DND-41 (cell line): ENCODE results near the gene PPP1R16B.

ENCODE experiments used
- ATAC-seq: fragments of 200-7000 bp; cut with Tn5 transposase; 3 replicates; pipeline ENCODE4 v1.9.1; 2021; ENCODE audit warnings: low read depth; ENCODE audit not compliant: insufficient read depth
- DNase-seq: peaks from one replicate; pipeline ENCODE4 v3.0.0-alpha.2; 2020
- H2AFZ ChIP-seq: 2 replicates; pipeline ENCODE4 v1.6.0; 2012; ENCODE audit warnings: low read depth, low read length
- H3K27ac ChIP-seq: 2 replicates; pipeline ENCODE4 v1.5.1; 2012; ENCODE audit warnings: low read length, inconsistent platforms
- H3K27me3 ChIP-seq: fragments of 200-600 bp; sonication (generic); 2 replicates; pipeline ENCODE4 v1.6.0; 2012; ENCODE audit warnings: low read length, mild to moderate bottlenecking, inconsistent platforms; ENCODE audit not compliant: insufficient read depth, poor library complexity
- H3K36me3 ChIP-seq: 2 replicates; pipeline ENCODE4 v1.5.1; 2012; ENCODE audit warnings: low read length, inconsistent platforms; ENCODE audit not compliant: insufficient read depth
- H3K4me1 ChIP-seq: 2 replicates; pipeline ENCODE4 v1.5.1; 2012; ENCODE audit warnings: mild to moderate bottlenecking, low read length; ENCODE audit not compliant: insufficient read depth
- H3K4me2 ChIP-seq: 2 replicates; pipeline ENCODE4 v1.6.0; 2012; ENCODE audit warnings: mild to moderate bottlenecking, moderate library complexity, low read length, inconsistent platforms; ENCODE audit not compliant: insufficient read depth
- H3K4me3 ChIP-seq, 2 experiments: fragments of 200-600 bp in 1 of 2; shearing (Covaris generic) in 1 of 2; 2 replicates each; pipeline ENCODE4 v1.5.1; 2012 to 2016; ENCODE audit warnings: inconsistent platforms in 2 of 2, low read length in 2 of 2, mild to moderate bottlenecking in 2 of 2, low read depth in 1 of 2, moderate library complexity in 1 of 2
- H3K79me2 ChIP-seq: 2 replicates; pipeline ENCODE4 v1.6.0; 2012; ENCODE audit warnings: low read length, inconsistent platforms; ENCODE audit not compliant: insufficient read depth
- H3K9ac ChIP-seq: 2 replicates; pipeline ENCODE4 v1.6.0; 2012; ENCODE audit warnings: low read depth, mild to moderate bottlenecking, inconsistent platforms, low read length, moderate library complexity
- H3K9me3 ChIP-seq: 2 replicates; pipeline ENCODE4 v1.5.1; 2012; ENCODE audit warnings: low read length, moderate library complexity, mild to moderate bottlenecking, inconsistent platforms; ENCODE audit not compliant: insufficient read depth, severe bottlenecking
- H4K20me1 ChIP-seq: 2 replicates; pipeline ENCODE4 v1.6.0; 2012; ENCODE audit warnings: low read length; ENCODE audit not compliant: insufficient read depth
- CTCF ChIP-seq: IDR thresholded peaks from 2 replicates; pipeline ENCODE4 v1.5.1; 2012; ENCODE audit warnings: borderline replicate concordance, low read length, moderate library complexity, mild to moderate bottlenecking; ENCODE audit not compliant: poor library complexity, severe bottlenecking; ENCODE audit errors: extremely low read depth
- EZH2 ChIP-seq: IDR thresholded peaks from 3 replicates; pipeline ENCODE4 v1.6.1; 2012; ENCODE audit warnings: borderline replicate concordance, low read depth, mild to moderate bottlenecking, moderate library complexity, low read length, inconsistent platforms; ENCODE audit not compliant: severe bottlenecking

PPP1R16B gene

GRCh38 chr20:38920411-38920810, 114.9 kb downstream of the PPP1R16B start:
- H3K36me3 ChIP-seq = no peaks in the 10 kb centered on the region
- no peaks in the 10 kb centered on the region for H4K20me1 ChIP-seq
- no peaks in the 10 kb centered on the region for H3K27me3 ChIP-seq
- H3K4me1 ChIP-seq = no peaks in the 10 kb centered on the region
- no peak overlapping the region for H3K9ac ChIP-seq
- no peak overlapping the region for H3K27ac ChIP-seq
- H3K4me3 ChIP-seq = no peak overlapping the region
- ATAC-seq (no peak), DNase-seq (no peak)
- H3K79me2 ChIP-seq = no peaks in the 10 kb centered on the region
- no peak overlapping the region for H2AFZ ChIP-seq
- H3K9me3 ChIP-seq = no peaks in the 10 kb centered on the region
- TF ChIP-seq EZH2 (no peak), CTCF (no peak)
- H3K4me2 ChIP-seq = no peak overlapping the region

- no peak overlapping the region for H3K27ac ChIP-seq
- H4K20me1 ChIP-seq = no peaks in the 10 kb centered on the region
- H3K9me3 ChIP-seq = no peaks in the 10 kb centered on the region
- H3K4me1 ChIP-seq = peaks cover 3% of the 10 kb centered on the region
- H3K4me3 ChIP-seq = no peak overlapping the region
- H3K27me3 ChIP-seq = no peaks in the 10 kb centered on the region
- H3K4me2 ChIP-seq = no peak overlapping the region
- H3K36me3 ChIP-seq = no peaks in the 10 kb centered on the region
- H3K9ac ChIP-seq = no peak overlapping the region
- no peaks in the 10 kb centered on the region for H3K79me2 ChIP-seq
- no peak overlapping the region for H2AFZ ChIP-seq
- no peak for ATAC-seq
- no peak for TF ChIP-seq EZH2
- TF ChIP-seq CTCF = no peak
- no peak for DNase-seq
Observed at GRCh38 chr20:38920851-38921250, 115.4 kb downstream of the PPP1R16B start.

- no peak overlapping the region for H3K4me3 ChIP-seq
- peaks cover 29% of the 10 kb centered on the region for H3K4me1 ChIP-seq
- peaks cover 20% of the 10 kb centered on the region for H4K20me1 ChIP-seq
- DNase-seq (no peak), ATAC-seq (no peak)
- no peak for TF ChIP-seq EZH2
- TF ChIP-seq CTCF = no peak
- no peak overlapping the region for H3K27ac ChIP-seq
- no peaks in the 10 kb centered on the region for H3K9me3 ChIP-seq
- H3K4me2 ChIP-seq = no peak overlapping the region
- peaks cover 26% of the 10 kb centered on the region for H3K36me3 ChIP-seq
- no peak overlapping the region for H3K9ac ChIP-seq
- no peak overlapping the region for H2AFZ ChIP-seq
- no peaks in the 10 kb centered on the region for H3K27me3 ChIP-seq
- H3K79me2 ChIP-seq = peaks cover 36% of the 10 kb centered on the region
Observed at GRCh38 chr20:38924718-38925117, 119.2 kb downstream of the PPP1R16B start.
